IgD-negative memory B cell (primary cell): Measurements from ENCODE around the gene KRT5. TPM values are rescaled to one million over a fixed set of nuclear protein-coding genes. Genes with fewer than 3 reads are reported as not detected.

Experiments
- H3K27ac Mint-ChIP-seq, 3 donors: one replicate each; pipeline ENCODE4 v1.8.0; 2020 to 2022; ENCODE audit warnings: mild to moderate bottlenecking in 3 of 3, mixed read lengths in 3 of 3, moderate library complexity in 1 of 3
- H3K27me3 Mint-ChIP-seq: one replicate; pipeline ENCODE4 v1.8.0; 2021; ENCODE audit warnings: mixed read lengths
- H3K36me3 Mint-ChIP-seq: one replicate; pipeline ENCODE4 v1.8.0; 2020; ENCODE audit warnings: mild to moderate bottlenecking, mixed read lengths
- H3K4me1 Mint-ChIP-seq, 3 donors: one replicate each; pipeline ENCODE4 v1.8.0; 2020 to 2022; ENCODE audit warnings: mixed read lengths in 3 of 3, mild to moderate bottlenecking in 1 of 3
- H3K4me3 Mint-ChIP-seq, 4 donors: one replicate each; pipeline ENCODE4 v1.8.0; 2020 to 2022; ENCODE audit warnings: mild to moderate bottlenecking in 4 of 4, mixed read lengths in 4 of 4, moderate library complexity in 3 of 4
- H3K9me3 Mint-ChIP-seq, 3 donors: one replicate each; pipeline ENCODE4 v1.8.0; 2020 to 2021; ENCODE audit warnings: mixed read lengths in 3 of 3, mild to moderate bottlenecking in 1 of 3
- polyA plus RNA-seq: library from polyadenylated mRNA; unstranded; fragments of 300-500 nt; fragmentation: Illumina TruSeq; gene quantifications from one replicate; pipeline ENCODE4 v1.2.3, GENCODE V29; 2021

KRT5 gene
- polyA plus RNA-seq, 1 donor from 2014 or later = not detected

DNA sequence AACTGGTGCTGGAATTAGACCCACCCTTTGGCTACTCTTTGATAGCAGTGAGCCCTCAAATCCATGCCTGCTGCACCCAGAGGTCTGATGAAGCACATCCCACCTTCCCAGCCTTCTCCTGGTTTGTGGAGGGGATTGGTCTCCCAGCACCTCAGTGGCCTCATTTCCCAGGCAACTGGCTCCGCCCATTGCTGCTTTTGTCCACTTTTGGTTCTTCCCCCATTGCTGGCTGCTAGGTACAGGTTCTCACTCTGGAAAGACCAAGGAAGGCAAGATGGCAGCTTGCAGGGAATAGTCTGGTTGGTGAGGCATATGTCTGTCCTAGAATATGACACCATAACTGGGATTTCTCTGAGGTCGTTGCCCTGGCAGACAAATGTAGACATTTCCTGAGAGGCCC, 10.2 kb upstream of the KRT5 start:
- Mint-ChIP-seq H3K4me1 (peaks cover 0 to 2% (median 0%) of the 10 kb centered on the region in 3 donors), H3K9me3 (no peaks in the 10 kb centered on the region), H3K27me3 (peaks cover 7% of the 10 kb centered on the region), H3K27ac (no peak overlapping the region), H3K4me3 (no peak overlapping the region), H3K36me3 (peaks cover 1% of the 10 kb centered on the region)

DNA sequence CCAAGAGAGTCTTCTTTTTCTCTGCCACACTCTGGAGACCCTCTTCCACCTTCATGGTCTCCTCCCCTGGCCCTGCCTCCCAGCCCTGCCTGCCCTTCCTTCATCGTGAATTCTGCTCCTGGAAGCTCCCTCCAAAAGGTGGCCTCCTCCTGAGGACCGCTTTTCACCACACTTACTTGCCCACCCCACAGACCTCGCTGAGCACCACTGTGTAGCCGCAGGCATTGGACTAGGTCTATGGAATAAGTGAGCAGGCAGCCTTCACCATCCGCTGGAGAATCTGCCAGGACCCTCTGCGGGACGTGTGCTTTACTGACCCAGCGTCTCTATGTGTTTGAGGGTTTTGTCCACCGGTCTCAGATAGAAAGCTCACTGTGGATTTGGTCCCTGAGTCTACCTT, 9.7 kb upstream of the KRT5 start:
- Mint-ChIP-seq H3K27me3 (peaks cover 7% of the 10 kb centered on the region), H3K4me1 (peaks cover 0 to 2% (median 0%) of the 10 kb centered on the region in 3 donors), H3K4me3 (no peak overlapping the region), H3K36me3 (peaks cover 1% of the 10 kb centered on the region), H3K27ac (no peak overlapping the region), H3K9me3 (no peaks in the 10 kb centered on the region)

DNA sequence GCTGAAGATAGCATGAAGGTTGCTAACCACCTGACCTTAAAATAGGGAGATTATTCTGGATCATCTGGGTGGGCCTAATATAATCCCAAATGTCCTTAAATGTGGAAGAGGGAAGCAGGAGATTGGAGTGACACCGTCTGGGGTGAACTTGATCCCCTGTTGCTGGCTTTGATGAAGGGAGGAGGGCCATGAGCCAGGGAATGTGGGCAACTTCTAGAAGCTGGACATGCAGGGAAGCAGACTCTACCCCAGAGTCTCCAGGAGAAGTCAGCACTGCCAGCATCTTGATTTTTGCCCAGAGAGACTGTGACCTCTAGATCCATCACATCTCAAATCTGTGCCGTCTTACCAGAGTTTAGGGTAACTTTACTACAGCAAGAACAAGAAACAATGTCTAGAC, 9.2 kb upstream of the KRT5 start:
- H3K36me3 Mint-ChIP-seq = peaks cover 1% of the 10 kb centered on the region
- H3K9me3 Mint-ChIP-seq = no peaks in the 10 kb centered on the region
- H3K4me3 Mint-ChIP-seq = no peak overlapping the region
- H3K27ac Mint-ChIP-seq = no peak overlapping the region
- peaks cover 7% of the 10 kb centered on the region for H3K27me3 Mint-ChIP-seq
- H3K4me1 Mint-ChIP-seq = peaks cover 0 to 2% (median 0%) of the 10 kb centered on the region in 3 donors

DNA sequence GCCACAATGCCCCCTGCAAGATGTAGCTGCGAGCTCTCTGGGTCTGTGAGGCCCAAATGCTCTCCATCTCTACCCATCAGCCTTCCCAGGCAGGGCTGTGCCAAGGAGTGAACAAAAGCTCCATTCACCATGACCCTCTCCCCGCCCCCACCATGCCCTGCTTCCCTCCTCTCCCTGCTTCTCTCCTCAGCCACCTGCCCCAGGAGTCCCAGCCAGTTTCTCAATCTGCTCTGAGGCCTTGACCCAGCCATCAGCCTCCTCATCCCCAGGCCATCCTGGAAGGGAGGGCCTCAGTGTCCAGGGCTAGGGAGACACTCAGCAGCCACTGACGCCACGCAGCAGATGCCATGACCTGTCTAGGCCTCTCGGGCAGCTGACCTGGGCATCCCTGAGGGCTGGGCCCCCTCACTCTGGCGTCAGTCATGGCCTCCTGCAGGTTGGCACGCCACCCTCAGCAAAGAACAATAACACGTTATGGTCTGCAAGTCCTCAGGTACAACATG, 8.5 kb upstream of the KRT5 start:
- Mint-ChIP-seq H3K27ac (no peak overlapping the region), H3K36me3 (peaks cover under 1% of the 10 kb centered on the region), H3K9me3 (no peaks in the 10 kb centered on the region), H3K4me1 (peaks cover 0 to 2% (median 0%) of the 10 kb centered on the region in 3 donors), H3K4me3 (peak overlapping the region in 1 of 4 donors; percentile 79), H3K27me3 (peaks cover 9% of the 10 kb centered on the region)

DNA sequence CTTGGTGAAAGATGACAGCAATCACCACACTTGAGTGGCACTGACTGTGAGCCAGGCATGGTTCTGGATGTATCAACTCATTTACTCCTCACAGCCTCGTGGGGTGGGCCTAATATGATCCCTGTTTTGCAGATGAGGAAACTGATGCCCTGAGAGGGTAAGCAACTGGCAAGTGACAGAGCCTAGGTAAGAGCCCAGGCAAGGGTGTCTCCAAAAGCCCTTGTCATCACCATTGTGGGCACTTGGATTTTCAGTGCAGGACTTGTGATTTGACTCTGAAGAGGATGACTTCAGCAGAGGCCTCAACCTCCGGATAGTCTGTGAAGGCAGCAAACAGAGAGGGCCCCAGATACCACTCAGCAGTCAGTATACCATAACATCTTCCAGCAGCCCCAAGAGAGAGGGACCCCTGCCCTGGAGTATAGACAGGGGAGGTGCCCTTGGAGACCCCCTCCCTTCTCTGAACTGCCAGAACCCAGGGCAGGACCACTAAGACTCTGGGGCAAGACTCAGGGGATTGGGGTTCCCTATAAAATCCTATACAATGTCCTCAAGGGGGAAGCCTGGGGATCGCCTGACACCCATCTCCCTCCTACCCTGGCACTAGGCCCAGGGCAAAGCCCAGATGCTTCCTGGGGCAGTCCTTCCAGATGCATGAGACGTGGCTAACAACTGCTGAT, 7.1 kb upstream of the KRT5 start:
- Mint-ChIP-seq H3K27ac (no peak overlapping the region), H3K9me3 (no peaks in the 10 kb centered on the region), H3K27me3 (peaks cover 13% of the 10 kb centered on the region), H3K36me3 (no peaks in the 10 kb centered on the region), H3K4me1 (peaks cover 0 to 2% (median 0%) of the 10 kb centered on the region in 3 donors), H3K4me3 (no peak overlapping the region)

DNA sequence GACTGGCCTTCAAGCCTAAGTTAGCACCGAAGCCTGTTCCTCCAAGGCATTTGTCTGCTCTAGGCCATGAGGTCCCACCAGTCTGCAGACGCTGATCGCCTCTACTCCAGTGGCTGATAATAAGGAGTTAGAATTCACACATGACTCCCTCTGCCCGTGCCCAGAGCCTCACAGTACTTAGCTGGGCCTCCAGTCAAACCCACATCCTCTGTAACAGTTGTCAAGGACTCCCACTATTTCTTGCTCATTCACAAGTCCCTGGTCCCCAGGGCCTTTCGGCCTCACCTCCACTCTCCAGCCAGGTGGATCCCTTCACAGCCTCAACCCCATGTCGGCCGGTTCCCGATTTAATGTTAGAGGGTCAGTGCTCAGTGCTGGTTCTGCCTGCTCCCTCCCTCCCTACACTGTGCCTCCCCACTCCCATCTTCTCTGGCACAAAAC, 6.3 kb upstream of the KRT5 start:
- Mint-ChIP-seq H3K27me3 (peaks cover 13% of the 10 kb centered on the region), H3K36me3 (no peaks in the 10 kb centered on the region), H3K4me3 (no peak overlapping the region), H3K9me3 (no peaks in the 10 kb centered on the region), H3K27ac (no peak overlapping the region), H3K4me1 (no peaks in the 10 kb centered on the region)

DNA sequence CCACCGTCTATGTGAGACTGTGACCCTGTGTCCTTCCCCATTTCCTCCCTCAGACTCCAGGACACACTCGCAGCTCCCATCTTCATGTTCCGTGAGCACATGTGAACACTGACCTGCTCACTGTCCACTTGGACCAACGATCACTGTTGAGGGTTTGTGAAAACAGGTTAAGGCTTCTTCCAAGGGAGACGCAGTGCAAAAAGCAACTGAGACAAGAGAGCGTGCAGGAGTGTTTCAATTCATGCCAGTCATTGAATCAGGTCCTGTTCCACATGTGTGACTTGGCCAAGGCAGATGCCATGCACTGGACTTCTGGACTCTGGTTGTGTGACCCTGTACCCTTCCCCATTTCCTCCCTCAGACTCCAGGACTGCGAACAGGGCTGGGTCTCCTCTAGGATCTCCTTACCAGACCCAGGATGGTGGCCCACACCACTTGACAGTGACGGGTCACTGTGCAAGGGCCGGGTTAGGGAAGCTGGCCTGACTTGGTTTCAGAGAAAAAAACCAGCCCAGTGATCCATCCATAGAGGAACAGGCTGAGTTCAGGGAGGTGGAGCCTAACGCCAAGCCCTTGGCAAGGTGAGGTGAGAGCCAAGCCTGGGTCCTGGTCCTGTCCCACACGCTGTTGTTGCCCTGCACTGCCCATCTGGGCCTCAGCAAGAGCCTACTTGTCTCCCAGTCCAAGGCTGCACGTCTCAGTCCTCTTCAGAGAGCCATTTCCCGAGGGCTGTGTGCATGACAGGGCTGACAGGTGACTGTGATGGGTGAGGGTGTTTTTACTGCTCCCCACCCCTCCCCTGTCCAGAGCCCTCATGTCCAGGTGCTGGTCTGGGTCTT, 5.7 kb upstream of the KRT5 start:
- H3K4me3 Mint-ChIP-seq = no peak overlapping the region
- no peak overlapping the region for H3K27ac Mint-ChIP-seq
- no peaks in the 10 kb centered on the region for H3K36me3 Mint-ChIP-seq
- H3K4me1 Mint-ChIP-seq = no peaks in the 10 kb centered on the region
- peaks cover 13% of the 10 kb centered on the region for H3K27me3 Mint-ChIP-seq
- H3K9me3 Mint-ChIP-seq = no peaks in the 10 kb centered on the region

DNA sequence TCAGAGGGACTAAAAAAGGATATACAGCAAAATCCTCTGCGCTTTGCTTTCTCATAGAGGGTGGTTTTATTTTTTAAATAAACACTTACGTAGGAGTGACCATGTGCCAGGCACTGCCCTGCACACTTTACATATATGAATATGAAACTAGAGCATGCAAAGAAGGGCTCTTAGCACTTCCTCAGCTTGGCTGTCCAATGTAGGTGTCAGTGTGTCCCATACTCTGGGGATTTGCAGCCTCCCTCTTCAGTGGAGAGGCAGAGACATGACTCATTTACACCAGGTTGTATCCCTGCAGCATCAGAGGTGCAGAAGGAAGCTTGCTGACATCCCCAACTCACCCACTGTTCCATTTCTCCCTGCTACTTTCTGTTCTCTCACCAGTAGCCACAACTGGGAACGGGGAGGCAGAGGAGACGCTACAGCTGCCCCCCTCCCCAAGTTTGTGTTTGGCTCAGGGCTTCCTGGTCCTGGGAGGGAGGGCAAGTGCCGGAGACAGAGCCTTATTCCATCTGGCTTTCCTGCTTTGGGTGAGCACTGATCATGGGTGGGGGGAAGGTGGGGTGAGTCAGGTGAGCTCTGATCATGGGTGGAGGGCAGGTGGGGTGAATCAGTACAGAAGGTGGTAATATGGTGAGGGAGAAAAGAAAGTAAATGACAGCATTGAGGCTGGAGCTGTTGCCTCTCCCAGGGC, 4.9 kb upstream of the KRT5 start:
- no peaks in the 10 kb centered on the region for H3K4me1 Mint-ChIP-seq
- H3K27ac Mint-ChIP-seq = no peak overlapping the region

DNA sequence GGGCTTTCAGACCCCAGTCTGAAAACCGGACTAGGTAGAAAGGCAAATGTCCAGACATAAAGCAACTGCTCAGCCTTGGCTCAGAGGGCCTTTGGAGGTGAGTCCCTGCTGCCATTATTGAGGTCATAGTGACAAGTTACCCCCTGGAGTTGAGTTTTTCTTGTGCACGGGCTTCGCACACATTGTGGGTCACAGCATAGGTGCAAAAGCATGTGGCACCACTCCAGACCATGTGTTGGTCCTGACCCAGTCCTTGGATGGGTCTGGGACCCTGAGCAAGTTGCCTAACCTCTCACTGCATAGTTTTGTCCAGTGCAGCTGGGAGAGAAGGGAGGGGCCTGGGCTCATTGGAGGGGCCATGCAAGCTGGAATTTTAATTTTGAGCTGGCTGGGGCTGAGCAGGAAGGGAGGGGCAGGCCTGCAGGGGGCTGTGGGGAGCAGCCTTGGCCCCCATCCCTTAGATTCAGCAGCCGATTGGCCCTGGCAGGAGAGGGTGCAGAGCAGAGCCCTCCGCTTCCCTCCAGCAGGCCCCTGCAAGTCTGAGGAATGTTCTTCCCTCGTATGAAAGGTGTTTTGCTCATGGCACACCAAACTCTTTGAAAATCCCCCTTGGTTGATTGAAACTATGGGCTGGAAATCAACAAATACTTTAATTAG, 4.2 kb upstream of the KRT5 start:
- Mint-ChIP-seq H3K27ac (no peak overlapping the region), H3K4me3 (no peak overlapping the region), H3K36me3 (no peaks in the 10 kb centered on the region), H3K9me3 (no peaks in the 10 kb centered on the region), H3K4me1 (no peaks in the 10 kb centered on the region), H3K27me3 (peaks cover 13% of the 10 kb centered on the region)

More for the DNA sequence above, 4.9 kb upstream of the KRT5 start:
- H3K27me3 Mint-ChIP-seq = peaks cover 13% of the 10 kb centered on the region
- H3K36me3 Mint-ChIP-seq = no peaks in the 10 kb centered on the region
- no peak overlapping the region for H3K4me3 Mint-ChIP-seq
- no peaks in the 10 kb centered on the region for H3K9me3 Mint-ChIP-seq

DNA sequence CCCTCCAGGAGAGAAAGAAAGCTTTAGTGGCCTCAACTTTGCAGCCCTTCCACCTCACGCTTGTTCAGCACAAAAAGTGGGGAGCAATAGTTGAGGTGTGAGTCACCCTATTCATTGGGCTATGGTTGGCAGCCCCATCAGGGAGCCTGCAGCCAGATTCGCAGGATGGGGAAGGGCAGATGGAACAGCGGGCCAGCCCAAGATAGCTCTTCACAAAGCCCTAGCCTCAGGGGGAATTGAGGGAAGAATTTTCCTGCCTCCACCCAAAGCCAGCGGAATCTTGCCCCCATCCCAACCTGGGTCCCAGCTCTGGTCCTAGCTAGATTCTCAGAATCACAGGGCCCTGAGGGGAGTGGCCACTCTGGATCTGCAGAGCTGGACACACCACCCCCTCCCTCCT, 3.6 kb upstream of the KRT5 start:
- no peaks in the 10 kb centered on the region for H3K4me1 Mint-ChIP-seq
- no peaks in the 10 kb centered on the region for H3K9me3 Mint-ChIP-seq
- H3K27me3 Mint-ChIP-seq = peaks cover 13% of the 10 kb centered on the region
- no peak overlapping the region for H3K4me3 Mint-ChIP-seq
- no peak overlapping the region for H3K27ac Mint-ChIP-seq
- no peaks in the 10 kb centered on the region for H3K36me3 Mint-ChIP-seq

DNA sequence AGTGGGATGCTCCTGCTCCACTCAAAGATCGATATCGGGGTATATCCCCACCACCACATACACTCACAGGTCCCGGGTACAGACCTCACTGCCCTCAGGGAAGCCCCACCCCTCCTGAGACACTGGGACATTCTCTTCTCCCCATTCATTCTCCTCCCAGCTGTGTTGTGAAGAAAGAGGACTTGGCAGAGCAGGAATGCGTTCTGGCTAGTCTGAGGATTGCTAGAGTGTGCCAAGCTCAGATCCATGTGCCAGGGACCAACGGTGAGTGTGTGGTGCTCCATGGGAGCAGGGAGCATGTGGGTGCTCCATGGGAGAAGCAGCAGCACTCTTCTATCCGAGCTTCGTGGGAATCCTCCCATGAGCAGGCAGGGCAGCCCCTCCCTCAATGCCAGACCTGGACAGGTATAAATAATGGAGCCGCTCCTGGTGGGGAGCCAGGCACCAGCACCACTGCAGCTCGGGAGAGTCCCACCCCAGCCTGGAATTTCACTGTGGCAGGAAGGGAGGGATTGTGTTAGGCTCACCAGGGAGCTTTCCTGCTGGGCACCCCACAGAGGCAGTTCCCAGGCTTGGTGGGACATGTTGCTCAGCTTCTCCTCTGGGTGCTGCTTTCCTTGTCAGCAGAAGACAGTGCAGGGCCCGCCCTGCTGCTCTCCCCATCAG, 2.3 kb upstream of the KRT5 start:
- H3K27ac Mint-ChIP-seq = no peak overlapping the region

DNA sequence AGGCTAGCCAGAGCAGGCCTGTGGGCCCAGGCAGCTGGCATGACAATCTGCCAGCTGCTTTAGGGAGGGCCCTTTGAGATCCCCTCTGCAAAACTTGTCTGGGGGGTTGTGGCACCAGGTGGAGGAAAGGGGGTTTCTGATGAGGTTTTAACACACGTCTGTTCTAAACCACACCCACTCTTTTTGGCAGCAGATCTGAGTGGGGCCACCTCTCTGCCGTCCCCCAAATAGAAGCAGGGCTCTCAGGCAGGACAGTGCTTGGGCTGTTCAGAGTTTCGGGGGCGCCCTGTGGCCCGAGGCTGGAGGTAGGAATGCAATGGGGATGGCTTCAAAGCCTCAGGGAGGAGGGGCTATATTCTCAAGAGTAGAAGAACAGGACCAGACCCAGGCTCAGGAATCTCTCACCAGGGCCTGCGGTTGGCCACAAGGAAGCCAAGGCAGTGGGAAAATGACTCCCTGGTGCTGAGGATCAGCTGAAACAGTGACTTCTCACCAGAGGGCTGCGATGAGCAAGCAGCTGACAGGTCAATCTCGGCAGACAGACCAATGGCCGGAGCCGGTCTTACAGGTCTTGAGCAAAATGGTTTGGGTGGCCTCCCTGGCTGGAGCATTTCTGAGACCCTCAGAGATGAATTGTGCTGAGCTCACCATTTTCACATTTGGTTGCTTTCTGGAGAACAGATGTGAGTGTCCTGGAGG, 1.5 kb upstream of the KRT5 start:
- no peak overlapping the region for H3K4me3 Mint-ChIP-seq
- H3K36me3 Mint-ChIP-seq = no peaks in the 10 kb centered on the region
- no peak overlapping the region for H3K27ac Mint-ChIP-seq
- no peaks in the 10 kb centered on the region for H3K4me1 Mint-ChIP-seq
- peaks cover 11% of the 10 kb centered on the region for H3K27me3 Mint-ChIP-seq
- H3K9me3 Mint-ChIP-seq = no peaks in the 10 kb centered on the region

More for the DNA sequence above, 2.3 kb upstream of the KRT5 start:
- Mint-ChIP-seq H3K36me3 (no peaks in the 10 kb centered on the region), H3K27me3 (peaks cover 13% of the 10 kb centered on the region), H3K4me1 (no peaks in the 10 kb centered on the region), H3K9me3 (no peaks in the 10 kb centered on the region), H3K4me3 (no peak overlapping the region)

DNA sequence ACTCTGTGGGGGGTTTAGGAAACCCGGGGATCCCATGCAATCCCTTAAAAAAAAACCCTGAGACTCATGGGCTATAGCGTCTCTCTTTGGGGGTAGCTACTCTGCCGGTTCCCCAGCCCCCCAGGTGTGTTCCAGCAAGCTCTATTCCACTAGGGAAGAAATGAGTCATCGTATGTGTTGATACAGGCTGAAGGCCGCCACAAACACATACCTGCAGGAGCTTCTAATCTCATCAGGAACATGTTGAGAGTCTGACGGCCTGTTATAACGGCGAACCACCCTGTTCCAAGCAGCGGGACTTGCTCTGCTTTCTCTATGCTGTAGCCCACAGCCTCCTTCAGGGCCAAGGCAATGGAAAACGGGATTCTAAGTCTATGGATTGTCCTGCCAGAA, 977 bp upstream of the KRT5 start:
- Mint-ChIP-seq H3K27ac (no peak overlapping the region), H3K36me3 (no peaks in the 10 kb centered on the region), H3K4me1 (no peaks in the 10 kb centered on the region), H3K9me3 (no peaks in the 10 kb centered on the region), H3K27me3 (peaks cover 8% of the 10 kb centered on the region), H3K4me3 (no peak overlapping the region)

DNA sequence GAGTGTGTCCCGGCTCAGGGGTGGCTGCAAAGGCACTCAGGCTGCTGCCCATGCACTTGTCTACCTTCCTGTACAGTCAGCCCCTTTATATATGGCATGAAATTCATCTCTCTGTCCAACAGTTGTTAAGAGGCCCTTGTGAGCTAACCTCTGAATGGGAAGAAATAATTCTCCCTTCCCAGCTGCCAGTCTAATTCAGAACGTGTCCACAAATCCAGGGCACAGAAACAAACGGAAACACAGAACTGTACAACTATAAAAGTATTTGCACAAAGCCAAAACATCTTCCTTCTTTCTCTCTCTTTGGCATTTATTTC, 849 bp downstream of the KRT5 start:
- Mint-ChIP-seq H3K36me3 (no peaks in the 10 kb centered on the region), H3K27ac (no peak overlapping the region), H3K27me3 (peaks cover 10% of the 10 kb centered on the region), H3K9me3 (no peaks in the 10 kb centered on the region), H3K4me1 (no peaks in the 10 kb centered on the region), H3K4me3 (no peak overlapping the region)
